Rectal smooth muscle tissue (tissue), 1 donor: ENCODE results near the gene SLC13A5.
"Not testable (repeated sequence)": the region's sequence is repeated elsewhere in the genome, so short reads cannot be mapped to it uniquely, and the experiment has no call there.

Experiments
- H3K27ac ChIP-seq: one replicate; pipeline ENCODE4 v1.7.0; 2013; ENCODE audit warnings: low read depth, low read length, inconsistent platforms
- H3K27me3 ChIP-seq: one replicate; pipeline ENCODE4 v1.7.0; 2013; ENCODE audit warnings: low read length; ENCODE audit not compliant: control insufficient read depth, insufficient read depth
- H3K36me3 ChIP-seq: one replicate; pipeline ENCODE4 v1.7.0; 2013; ENCODE audit warnings: low read length; ENCODE audit not compliant: control insufficient read depth, insufficient read depth
- H3K4me1 ChIP-seq: one replicate; pipeline ENCODE4 v1.7.0; 2013; ENCODE audit warnings: low read length; ENCODE audit not compliant: control insufficient read depth, insufficient read depth
- H3K4me3 ChIP-seq: one replicate; pipeline ENCODE4 v1.7.0; 2013; ENCODE audit warnings: low read length
- H3K9ac ChIP-seq: one replicate; pipeline ENCODE4 v1.7.0; 2013; ENCODE audit warnings: low read length

The SLC13A5 gene

GRCh38 chr17:6666557-6666956 lies 46.6 kb downstream of the SLC13A5 start:
- Histone ChIP-seq H3K9ac (no peak overlapping the region), H3K27me3 (peaks cover 4% of the 10 kb centered on the region), H3K4me3 (no peak overlapping the region), H3K36me3 (no peaks in the 10 kb centered on the region), H3K27ac (no peak overlapping the region), H3K4me1 (no peaks in the 10 kb centered on the region)

DNA sequence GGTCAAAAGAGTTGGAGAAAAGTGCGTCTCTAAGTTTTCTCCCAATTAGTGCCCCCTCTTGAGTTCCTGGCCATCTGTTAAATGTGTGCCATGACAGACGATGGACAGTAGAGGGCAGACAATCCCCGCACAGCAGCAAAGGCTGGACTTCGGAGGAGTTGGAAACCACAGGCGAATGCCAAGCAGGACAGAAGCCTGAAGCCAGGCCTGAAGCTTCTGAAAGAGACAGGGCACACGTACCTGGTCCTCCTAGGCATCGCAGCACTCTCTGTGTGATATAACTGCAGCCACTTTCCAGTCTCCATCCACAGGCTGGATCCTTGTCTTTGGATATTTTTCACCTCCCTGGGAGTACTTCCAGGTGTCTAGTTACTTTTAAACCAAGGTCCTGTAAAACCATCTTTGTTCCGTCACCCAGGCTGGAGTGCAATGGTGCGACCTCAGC lies 47.1 kb downstream of the SLC13A5 start:
- H3K27ac ChIP-seq = no peak overlapping the region
- no peaks in the 10 kb centered on the region for H3K4me1 ChIP-seq
- H3K36me3 ChIP-seq = no peaks in the 10 kb centered on the region
- peaks cover 4% of the 10 kb centered on the region for H3K27me3 ChIP-seq
- H3K9ac ChIP-seq = no peak overlapping the region
- H3K4me3 ChIP-seq = no peak overlapping the region

DNA sequence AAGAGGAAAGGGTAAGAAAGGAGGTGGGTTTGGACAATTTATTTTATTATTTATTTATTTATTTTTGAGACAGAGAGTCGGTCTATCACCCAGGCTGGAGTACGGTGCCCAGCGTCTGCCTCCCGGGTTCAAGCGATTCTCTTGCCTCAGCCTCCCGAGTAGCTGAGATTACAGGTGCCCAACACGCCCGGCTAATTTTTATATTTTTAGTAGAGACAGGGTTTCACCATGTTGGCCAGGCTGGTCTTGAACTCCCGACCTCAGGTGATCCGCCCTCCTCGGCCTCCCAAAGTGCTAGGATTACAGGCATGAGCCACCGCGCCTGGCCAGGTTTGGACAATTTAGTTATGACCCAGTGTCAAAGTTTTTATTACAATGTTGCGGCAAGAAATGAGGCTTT lies 50.0 kb downstream of the SLC13A5 start:
- H3K36me3 ChIP-seq, H3K4me3 ChIP-seq, H3K27ac ChIP-seq, H3K4me1 ChIP-seq, H3K9ac ChIP-seq, H3K27me3 ChIP-seq: not testable (repeated sequence)

DNA sequence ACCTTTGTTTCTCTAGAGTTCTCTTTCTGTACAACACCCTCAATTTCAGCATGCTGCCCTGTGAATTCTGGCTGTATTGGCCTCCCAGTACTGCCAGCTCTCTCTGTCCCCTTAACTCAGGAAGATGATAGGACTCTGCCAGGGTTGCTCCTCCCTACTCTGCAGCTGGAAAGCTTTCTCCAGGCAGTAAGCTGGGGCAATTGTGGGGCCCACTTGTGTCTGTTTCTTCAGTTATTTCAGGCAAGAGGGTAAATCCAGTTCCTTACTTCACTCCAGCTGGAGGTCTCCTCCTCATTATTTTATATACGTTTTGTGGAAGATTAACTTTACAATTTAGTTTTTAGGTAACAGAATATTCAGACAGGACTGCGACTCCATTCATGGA lies 51.7 kb downstream of the SLC13A5 start:
- Histone ChIP-seq H3K9ac (no peak overlapping the region), H3K4me1 (no peaks in the 10 kb centered on the region), H3K27me3 (peaks cover 2% of the 10 kb centered on the region), H3K36me3 (no peaks in the 10 kb centered on the region), H3K27ac (no peak overlapping the region), H3K4me3 (no peak overlapping the region)

- H3K9ac ChIP-seq = no peak overlapping the region
- H3K4me1 ChIP-seq = no peaks in the 10 kb centered on the region
- H3K36me3 ChIP-seq = no peaks in the 10 kb centered on the region
- H3K4me3 ChIP-seq = no peak overlapping the region
- no peak overlapping the region for H3K27ac ChIP-seq
- H3K27me3 ChIP-seq = peaks cover 2% of the 10 kb centered on the region
Observed at GRCh38 chr17:6660805-6661463, 52.2 kb downstream of the SLC13A5 start.

- Histone ChIP-seq H3K27me3 (peaks cover 2% of the 10 kb centered on the region), H3K4me1 (no peaks in the 10 kb centered on the region), H3K4me3 (no peak overlapping the region), H3K9ac (no peak overlapping the region), H3K27ac (no peak overlapping the region), H3K36me3 (no peaks in the 10 kb centered on the region)
Observed at GRCh38 chr17:6660101-6660500, 53.1 kb downstream of the SLC13A5 start.

- H3K4me3 ChIP-seq, H3K4me1 ChIP-seq, H3K27ac ChIP-seq, H3K9ac ChIP-seq, H3K27me3 ChIP-seq, H3K36me3 ChIP-seq: not testable (repeated sequence)
Observed at GRCh38 chr17:6658411-6658810, 54.8 kb downstream of the SLC13A5 start.

GRCh38 chr17:6657633-6658287 lies 55.4 kb downstream of the SLC13A5 start:
- Histone ChIP-seq H3K27ac (no peak overlapping the region), H3K36me3 (no peaks in the 10 kb centered on the region), H3K9ac (no peak overlapping the region), H3K27me3 (peaks cover 2% of the 10 kb centered on the region), H3K4me1 (no peaks in the 10 kb centered on the region), H3K4me3 (peak overlapping the region; percentile 21)

- H3K9ac ChIP-seq, H3K4me3 ChIP-seq, H3K4me1 ChIP-seq, H3K27ac ChIP-seq, H3K27me3 ChIP-seq, H3K36me3 ChIP-seq: not testable (repeated sequence)
Observed at GRCh38 chr17:6656797-6657632, 56.2 kb downstream of the SLC13A5 start.

DNA sequence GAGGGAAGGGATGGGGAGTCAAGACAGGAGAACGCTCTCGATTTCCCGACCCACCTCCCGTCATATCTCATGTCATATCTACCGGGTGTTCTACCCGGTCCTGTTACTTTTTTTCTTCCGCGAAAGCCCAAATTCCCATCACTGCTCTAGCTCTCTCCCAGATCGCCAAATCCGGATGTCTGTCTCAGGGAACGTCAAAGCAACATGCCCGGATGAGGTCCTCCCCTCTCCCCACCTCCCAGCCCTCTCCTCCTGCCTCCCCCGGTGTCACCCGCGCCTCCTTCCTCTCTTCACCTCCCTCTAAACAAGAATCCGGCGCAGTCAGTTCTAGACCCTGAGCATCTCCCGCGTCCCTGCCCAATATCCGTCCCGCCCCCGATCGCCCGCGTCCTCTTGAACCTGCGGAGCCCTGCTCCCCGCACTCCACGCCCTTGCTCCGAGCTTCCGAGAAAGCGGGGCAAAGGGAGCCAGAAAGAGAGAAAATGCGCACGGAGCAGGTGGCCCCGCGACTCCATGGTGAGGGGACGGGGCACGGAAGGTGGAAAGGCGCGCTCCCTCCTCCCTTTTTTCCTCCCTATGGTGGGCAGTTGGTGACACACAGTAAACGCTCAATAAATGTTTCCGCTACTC lies 57.3 kb downstream of the SLC13A5 start:
- H3K9ac ChIP-seq, H3K4me1 ChIP-seq, H3K27me3 ChIP-seq, H3K4me3 ChIP-seq, H3K36me3 ChIP-seq, H3K27ac ChIP-seq: not testable (repeated sequence)

DNA sequence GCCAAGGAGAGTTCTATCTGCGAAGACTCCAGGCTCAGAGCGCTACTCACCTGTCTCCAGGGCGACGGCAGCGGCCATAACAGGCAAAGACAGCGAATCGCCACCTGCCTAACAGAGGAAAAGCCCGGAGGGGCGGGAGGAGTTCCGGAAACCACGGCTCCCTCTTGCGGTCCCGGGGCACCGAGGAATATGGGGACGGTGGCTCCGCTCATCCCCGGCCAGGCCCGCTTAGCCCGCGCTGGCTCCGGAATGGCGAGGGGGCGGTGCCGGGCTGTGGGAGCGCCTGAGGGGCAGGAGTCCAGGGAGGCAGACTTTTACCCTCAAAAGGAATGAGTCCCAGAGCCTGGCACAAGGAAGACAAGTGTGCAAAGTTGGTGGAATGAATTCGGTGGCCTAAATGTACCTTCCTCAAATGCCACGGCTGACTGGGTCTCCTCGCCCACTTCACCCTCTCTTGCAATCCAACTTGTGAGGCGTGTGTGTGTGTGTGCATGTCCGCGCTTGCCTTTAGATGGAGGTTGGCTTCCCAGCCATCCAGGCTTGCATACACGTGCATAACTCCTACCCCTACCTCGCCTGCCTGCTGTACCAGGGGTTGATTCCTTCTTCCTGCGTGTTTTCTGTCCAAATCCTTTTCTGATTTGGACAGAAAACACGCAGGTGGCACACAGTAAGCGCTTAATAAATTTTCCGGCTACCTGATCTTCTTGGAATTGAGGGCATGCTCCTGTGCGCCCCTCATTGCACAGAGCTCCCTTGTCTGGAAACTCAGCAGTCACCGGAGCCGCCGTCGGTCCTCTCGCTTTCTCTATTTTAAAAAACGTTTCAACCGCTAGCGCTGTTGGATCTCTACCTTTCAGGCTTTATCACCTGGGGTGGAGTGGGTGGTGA lies 58.1 kb downstream of the SLC13A5 start:
- Histone ChIP-seq H3K4me3 (no peak overlapping the region), H3K36me3 (no peaks in the 10 kb centered on the region), H3K9ac (no peak overlapping the region), H3K4me1 (peaks cover 13% of the 10 kb centered on the region), H3K27ac (no peak overlapping the region), H3K27me3 (peaks cover 5% of the 10 kb centered on the region)
